NCI-H1436 (cell line): ENCODE measurements around the gene CGGBP1.

Experiments
- DNase-seq: peaks from one replicate; lab custom pipeline; 2025; lab: John Stamatoyannopoulos, UW

CGGBP1 gene

GRCh38 chr3:88058581-88059379 is at the start of gene CGGBP1, which contains the start of gene ZNF654:
CGGBP1 (minus strand) TSS chr3:88059005; CDS start chr3:88055976, 3,029 bp downstream.
ZNF654 (plus strand) TSS chr3:88059255; CDS start chr3:88059320, 65 bp downstream.
- peak; percentile 90 for DNase-seq

- DNase-seq: no peak
Observed at GRCh38 chr3:88105325-88105724, 46.5 kb upstream of the CGGBP1 start.

GRCh38 chr3:88101142-88101541 is 42.3 kb upstream of the CGGBP1 start:
- DNase-seq: no peak

GRCh38 chr3:88093266-88093665 is 34.5 kb upstream of the CGGBP1 start:
- no peak for DNase-seq

GRCh38 chr3:88092270-88092669 is 33.5 kb upstream of the CGGBP1 start:
- no peak for DNase-seq

GRCh38 chr3:88090681-88091080 is 31.9 kb upstream of the CGGBP1 start:
- no peak for DNase-seq

- DNase-seq: no peak
Observed at GRCh38 chr3:88084097-88084501, 25.3 kb upstream of the CGGBP1 start.

GRCh38 chr3:88082854-88083253 is 24.0 kb upstream of the CGGBP1 start:
- DNase-seq: no peak

- no peak for DNase-seq
Observed at GRCh38 chr3:88078932-88079331, 20.1 kb upstream of the CGGBP1 start.

- no peak for DNase-seq
Observed at GRCh38 chr3:88076712-88077111, 17.9 kb upstream of the CGGBP1 start.

GRCh38 chr3:88075497-88075896 is 16.7 kb upstream of the CGGBP1 start:
- DNase-seq: no peak

- DNase-seq: no peak
Observed at GRCh38 chr3:88075072-88075471, 16.3 kb upstream of the CGGBP1 start.

- DNase-seq: no peak
Observed at GRCh38 chr3:88061746-88062145, 2.9 kb upstream of the CGGBP1 start.

GRCh38 chr3:88059380-88060170 is 770 bp upstream of the CGGBP1 start:
- no peak for DNase-seq

GRCh38 chr3:88058306-88058580 is 562 bp downstream of the CGGBP1 start:
- no peak for DNase-seq

GRCh38 chr3:88057630-88058305 is 1.0 kb downstream of the CGGBP1 start:
- DNase-seq: no peak

GRCh38 chr3:88046766-88047165 is 12.0 kb downstream of the CGGBP1 start:
- DNase-seq: no peak

GRCh38 chr3:88044411-88044810 is 14.4 kb downstream of the CGGBP1 start:
- DNase-seq: no peak

GRCh38 chr3:88041005-88041404 is 17.8 kb downstream of the CGGBP1 start:
- DNase-seq: no peak

GRCh38 chr3:88040529-88040928 is 18.3 kb downstream of the CGGBP1 start:
- DNase-seq: no peak

- DNase-seq: no peak
Observed at GRCh38 chr3:88038566-88038965, 20.2 kb downstream of the CGGBP1 start.

- DNase-seq: no peak
Observed at GRCh38 chr3:88036221-88036620, 22.6 kb downstream of the CGGBP1 start.
